Esophagus squamous epithelium (tissue), 5 donors: Measurements from ENCODE around the gene CCIN. TPM values are rescaled to one million over a fixed set of nuclear protein-coding genes. Genes with fewer than 3 reads are reported as not detected.
A peak's percentile ranks its signal among the peaks of the same experiment; 100 is the strongest.
"Not testable (repeated sequence)": the region's sequence is repeated elsewhere in the genome, so short reads cannot be mapped to it uniquely, and the experiment has no call there.

Source experiments
- DNase-seq: peaks from one replicate; lab custom pipeline; 2025; lab: John Stamatoyannopoulos, UW
- H3K27ac ChIP-seq, 4 donors: fragments of 200-600 bp; sonication (generic); one replicate each; pipeline ENCODE4 v1.5.1; 2016 to 2019; ENCODE audit warnings: mild to moderate bottlenecking in 1 of 4
- H3K27me3 ChIP-seq, 4 donors: fragments of 200-600 bp; sonication (generic); 1 replicate in 3 of 4; 2 replicates in 1 of 4; pipeline versions ENCODE4 v1.5.1 to v1.6.0; 2017 to 2021; ENCODE audit warnings: antibody characterized with exemption in 1 of 4
- H3K36me3 ChIP-seq, 3 donors: fragments of 200-600 bp; sonication (generic); one replicate each; pipeline ENCODE4 v1.5.1; 2016 to 2019
- H3K4me1 ChIP-seq, 3 donors: fragments of 200-600 bp; sonication (generic); one replicate each; pipeline ENCODE4 v1.5.1; 2017 to 2019
- H3K4me3 ChIP-seq, 4 donors: fragments of 200-600 bp; sonication (generic); 1 replicate in 3 of 4; 2 replicates in 1 of 4; pipeline ENCODE4 v1.5.1; 2016 to 2019; ENCODE audit warnings: mild to moderate bottlenecking in 2 of 4, moderate library complexity in 1 of 4
- H3K9me3 ChIP-seq, 3 donors: fragments of 200-600 bp; sonication (generic); one replicate each; pipeline ENCODE4 v1.5.1; 2016 to 2019
- POLR2A ChIP-seq, 4 donors: fragments of 450-650 bp; IDR thresholded peaks; one replicate each; pipeline ENCODE4 v1.6.1; 2017; ENCODE audit warnings: antibody characterized with exemption in 4 of 4, mild to moderate bottlenecking in 4 of 4, moderate library complexity in 3 of 4
- WGBS, 2 donors: methylation state at CpG; one replicate each; pipeline ENCODE4 v1.1.5; 2018; 5-methylcytosine and 5-hydroxymethylcytosine counted together
- intact Hi-C: fragments of 100-400 bp; cut with DNase I; formaldehyde crosslinking; loops from one replicate; pipeline ENCODE4 v1.15.0; 2022
- total RNA-seq, 4 donors: library from RNA; depleted of rRNA; stranded (reverse); fragments of >200 nt; gene quantifications; one replicate each; pipeline ENCODE4 v1.1.0, GENCODE V29; 2016
- TF ChIP-seq, protein P1 (sequence below), 6 experiments: fragments of 450-650 bp in 4 of 6; fragments of 200-600 bp in 2 of 6; sonication (generic) in 2 of 6; IDR thresholded peaks; one replicate each; pipeline ENCODE4 v1.5.1; 2016 to 2019; ENCODE audit warnings: antibody characterized with exemption in 6 of 6, mild to moderate bottlenecking in 4 of 6, moderate library complexity in 4 of 6
- donor health status: DM: yes; HTN: yes; CAD: no.

The CCIN gene
- total RNA-seq, 4 donors from 2014 or later, result 0.13 TPM; not detected in 3

DNA sequence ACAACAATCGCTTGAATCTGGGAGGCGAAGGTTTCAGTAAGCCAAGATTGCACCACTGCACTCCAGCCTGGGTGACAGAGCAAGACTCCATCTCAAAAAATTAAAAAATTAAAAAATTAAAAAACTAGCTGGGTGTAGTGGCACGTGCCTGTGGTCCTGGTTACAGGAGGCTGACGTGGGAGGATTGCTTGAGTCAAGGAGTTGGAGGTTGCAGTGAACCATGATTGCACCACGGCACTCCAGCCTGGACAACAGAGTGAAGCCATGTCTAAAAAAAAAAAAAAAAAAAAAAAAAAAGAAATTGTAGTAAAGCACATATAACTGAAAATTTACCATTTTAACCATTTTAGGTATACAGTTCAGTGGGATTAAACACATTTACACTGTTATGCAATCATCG, 13.1 kb upstream of the CCIN start:
- no peak for DNase-seq
- 93 to 97% methylated on average over 6 of the region's 6 CpGs for WGBS, 2 donors
- intact Hi-C loops, result no loop called here
- Histone ChIP-seq H3K4me1 (peaks cover 11 to 60% (median 20%) of the 10 kb centered on the region in 3 donors), H3K9me3 (no peaks in the 10 kb centered on the region), H3K4me3 (no peak overlapping the region), H3K27me3 (no peaks in the 10 kb centered on the region), H3K36me3 (peaks cover 0 to 5% (median 0%) of the 10 kb centered on the region in 3 donors), H3K27ac (no peak overlapping the region)
- TF ChIP-seq POLR2A (IDR thresholded peaks at IDR 0.05), result no peak
- TF ChIP-seq, protein P1, sequence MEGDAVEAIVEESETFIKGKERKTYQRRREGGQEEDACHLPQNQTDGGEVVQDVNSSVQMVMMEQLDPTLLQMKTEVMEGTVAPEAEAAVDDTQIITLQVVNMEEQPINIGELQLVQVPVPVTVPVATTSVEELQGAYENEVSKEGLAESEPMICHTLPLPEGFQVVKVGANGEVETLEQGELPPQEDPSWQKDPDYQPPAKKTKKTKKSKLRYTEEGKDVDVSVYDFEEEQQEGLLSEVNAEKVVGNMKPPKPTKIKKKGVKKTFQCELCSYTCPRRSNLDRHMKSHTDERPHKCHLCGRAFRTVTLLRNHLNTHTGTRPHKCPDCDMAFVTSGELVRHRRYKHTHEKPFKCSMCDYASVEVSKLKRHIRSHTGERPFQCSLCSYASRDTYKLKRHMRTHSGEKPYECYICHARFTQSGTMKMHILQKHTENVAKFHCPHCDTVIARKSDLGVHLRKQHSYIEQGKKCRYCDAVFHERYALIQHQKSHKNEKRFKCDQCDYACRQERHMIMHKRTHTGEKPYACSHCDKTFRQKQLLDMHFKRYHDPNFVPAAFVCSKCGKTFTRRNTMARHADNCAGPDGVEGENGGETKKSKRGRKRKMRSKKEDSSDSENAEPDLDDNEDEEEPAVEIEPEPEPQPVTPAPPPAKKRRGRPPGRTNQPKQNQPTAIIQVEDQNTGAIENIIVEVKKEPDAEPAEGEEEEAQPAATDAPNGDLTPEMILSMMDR (IDR thresholded peaks at IDR 0.05), result no peak

DNA sequence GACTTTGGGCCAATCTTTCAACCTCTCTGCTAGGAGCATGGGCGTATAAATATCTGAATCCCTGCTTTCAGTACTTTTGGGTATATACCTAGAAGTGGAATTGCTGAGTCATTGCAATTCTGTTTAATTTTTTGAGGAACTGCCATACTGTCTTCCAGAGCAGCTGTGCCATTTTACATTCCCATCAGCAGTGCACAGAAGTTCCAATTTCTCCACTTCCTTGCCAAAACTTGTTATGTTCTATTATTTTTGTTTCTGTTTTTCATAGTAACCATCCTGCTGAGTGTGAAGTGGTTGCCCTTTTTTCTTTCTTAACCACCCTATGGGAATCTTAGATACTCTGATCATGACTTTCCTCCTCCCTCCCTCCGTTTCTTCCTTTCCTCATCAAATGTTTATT, 11.1 kb upstream of the CCIN start:
- TF ChIP-seq, protein P1 (IDR thresholded peaks at IDR 0.05), result no peak
- no peak for TF ChIP-seq POLR2A (IDR thresholded peaks at IDR 0.05)
- no peaks in the 10 kb centered on the region for H3K27me3 ChIP-seq
- H3K27ac ChIP-seq, result peak overlapping the region in 3 of 4 donors; percentile 49 to 79 (median 66)
- DNase-seq, result no peak
- H3K9me3 ChIP-seq, result no peaks in the 10 kb centered on the region
- 79 to 80% methylated on average over 2 of the region's 2 CpGs for WGBS, 2 donors
- H3K4me3 ChIP-seq, result no peak overlapping the region
- intact Hi-C loops, result no loop called here
- peaks cover 0 to 5% (median 0%) of the 10 kb centered on the region in 3 donors for H3K36me3 ChIP-seq
- H3K4me1 ChIP-seq, result peaks cover 5 to 55% (median 20%) of the 10 kb centered on the region in 3 donors

DNA sequence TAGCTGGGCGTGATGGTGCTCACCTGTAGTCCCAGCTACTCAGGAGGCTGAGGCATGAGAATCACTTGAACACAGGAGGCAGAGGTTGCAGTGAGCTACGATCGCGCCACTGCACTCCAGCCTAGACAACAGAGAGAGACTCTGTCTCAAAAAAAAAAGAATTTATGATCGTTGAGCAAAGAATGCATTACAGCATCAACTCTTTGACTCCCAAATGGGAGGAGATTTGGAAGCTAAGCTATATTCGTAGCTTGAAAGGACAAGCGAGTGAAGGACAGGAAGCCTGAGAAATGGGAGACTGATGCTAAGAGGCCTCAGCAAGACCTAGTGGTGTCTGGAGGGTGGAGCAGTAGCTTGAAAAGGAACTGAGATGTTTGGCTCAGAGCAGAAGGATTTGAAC, 10.3 kb upstream of the CCIN start:
- H3K4me1 ChIP-seq, result peaks cover 5 to 55% (median 25%) of the 10 kb centered on the region in 3 donors

DNA sequence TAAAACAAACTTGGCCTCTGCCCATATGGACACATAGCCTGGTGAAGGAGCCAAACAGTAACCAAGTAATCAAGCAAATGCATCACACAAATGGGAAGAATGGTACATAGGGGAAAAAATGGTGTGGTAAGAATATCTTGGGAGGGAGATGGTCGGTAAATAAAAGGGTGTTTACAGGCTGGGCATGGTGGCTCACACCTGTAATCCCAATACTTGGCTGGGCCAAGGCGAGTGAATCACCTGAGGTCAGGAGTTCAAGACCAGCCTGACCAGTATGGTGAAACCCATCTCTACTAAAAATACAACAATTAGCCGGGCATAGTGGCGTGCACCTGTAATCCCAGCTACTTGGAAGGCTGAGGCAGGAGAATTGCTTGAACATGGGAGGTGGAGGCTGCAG, 9.7 kb upstream of the CCIN start:
- H3K9me3 ChIP-seq, H3K27me3 ChIP-seq, H3K4me3 ChIP-seq, H3K36me3 ChIP-seq, DNase-seq, intact Hi-C loops: not testable (repeated sequence)
- Histone ChIP-seq H3K4me1 (peaks cover 5 to 55% (median 20%) of the 10 kb centered on the region in 3 donors), H3K27ac (peak overlapping the region in 3 of 4 donors; percentile 49 to 66 (median 59))
- 68 to 81% methylated on average over 4 of the region's 4 CpGs for WGBS, 2 donors

More for the DNA sequence above, 10.3 kb upstream of the CCIN start:
- H3K4me3 ChIP-seq, result no peak overlapping the region
- H3K9me3 ChIP-seq, result no peaks in the 10 kb centered on the region
- DNase-seq, result no peak
- WGBS, 2 donors, result 71 to 79% methylated on average over 7 of the region's 7 CpGs
- intact Hi-C loops, result no loop called here
- no peak for TF ChIP-seq POLR2A (IDR thresholded peaks at IDR 0.05)
- TF ChIP-seq, protein P1 (IDR thresholded peaks at IDR 0.05), result no peak
- H3K27me3 ChIP-seq, result no peaks in the 10 kb centered on the region
- H3K27ac ChIP-seq, result peak overlapping the region in 3 of 4 donors; percentile 49 to 66 (median 59)
- H3K36me3 ChIP-seq, result peaks cover 0 to 5% (median 0%) of the 10 kb centered on the region in 3 donors

DNA sequence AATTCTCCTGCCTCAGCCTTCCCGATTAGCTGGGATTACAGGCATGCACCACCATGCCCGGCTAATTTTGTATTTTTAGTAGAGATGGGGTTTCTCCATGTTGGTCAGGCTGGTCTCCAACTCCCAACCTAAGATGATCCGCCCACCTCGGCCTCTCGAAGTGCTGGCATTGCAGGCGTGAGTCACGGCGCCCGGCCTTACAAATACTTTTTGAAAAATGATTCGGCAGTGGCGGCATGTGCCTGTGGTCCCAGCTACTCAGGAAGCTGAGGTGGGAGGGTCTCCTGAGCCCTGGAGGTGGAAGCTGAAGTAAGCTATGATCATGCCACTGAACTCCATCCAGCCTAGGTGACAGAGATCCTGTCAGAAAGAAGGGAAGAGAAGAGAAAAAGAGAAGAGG, 9.1 kb upstream of the CCIN start:
- 79 to 82% methylated on average over 5 to 11 of the region's 11 CpGs for WGBS, 2 donors
- Histone ChIP-seq H3K4me1 (peaks cover 5 to 52% (median 15%) of the 10 kb centered on the region in 3 donors), H3K27ac (peak overlapping the region in 1 of 4 donors; percentile 59)
- intact Hi-C loops, DNase-seq, H3K36me3 ChIP-seq, H3K27me3 ChIP-seq, H3K4me3 ChIP-seq, H3K9me3 ChIP-seq: not testable (repeated sequence)

DNA sequence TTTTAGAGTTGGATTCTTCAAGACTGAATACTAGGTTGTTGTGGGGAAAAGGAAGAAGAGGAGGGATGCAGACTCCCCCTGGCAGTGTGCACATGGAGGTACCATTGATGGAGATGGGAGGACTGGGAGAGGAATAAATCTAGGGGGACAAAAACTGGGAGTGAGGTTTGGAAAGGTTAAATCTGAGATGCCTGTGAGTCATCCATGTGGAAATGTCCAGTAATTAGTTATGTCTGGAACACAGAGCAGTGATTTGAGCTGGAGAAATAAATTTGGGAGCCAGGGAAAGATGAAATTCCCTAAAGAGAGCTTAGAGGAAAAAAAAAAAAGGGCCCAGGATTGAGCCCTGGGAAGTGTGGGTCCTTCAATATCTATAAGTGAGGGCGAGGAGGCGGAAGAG, 8.0 kb upstream of the CCIN start:
- 89 to 94% methylated on average over 2 of the region's 2 CpGs for WGBS, 2 donors
- intact Hi-C loops, result no loop called here
- H3K27me3 ChIP-seq, result peaks cover 0 to 8% (median 0%) of the 10 kb centered on the region in 4 donors
- peak overlapping the region in 3 of 4 donors; percentile 71 to 80 (median 74) for H3K27ac ChIP-seq
- H3K9me3 ChIP-seq, result no peaks in the 10 kb centered on the region
- DNase-seq, result no peak
- H3K4me1 ChIP-seq, result peaks cover 10 to 61% (median 24%) of the 10 kb centered on the region in 3 donors
- no peak overlapping the region for H3K4me3 ChIP-seq
- H3K36me3 ChIP-seq, result peaks cover 0 to 5% (median 0%) of the 10 kb centered on the region in 3 donors
- TF ChIP-seq, protein P1 (IDR thresholded peaks at IDR 0.05), result no peak
- no peak for TF ChIP-seq POLR2A (IDR thresholded peaks at IDR 0.05)
